Suprapubic skin (tissue), 4 donors: ENCODE results near the gene ULK4. TPM values are rescaled to one million over a fixed set of nuclear protein-coding genes. Genes with fewer than 3 reads are reported as not detected.
A peak's percentile ranks its signal among the peaks of the same experiment; 100 is the strongest.

Experiments used
- DNase-seq, 2 donors: peaks; one replicate each; pipeline ENCODE4 v3.0.0-alpha.2; 2019; ENCODE audit warnings: low spot score in 2 of 2
- H3K27ac ChIP-seq: fragments of 200-600 bp; sonication (generic); one replicate; pipeline ENCODE4 v1.5.1; 2019
- H3K27me3 ChIP-seq: fragments of 200-600 bp; sonication (generic); one replicate; pipeline ENCODE4 v1.5.1; 2019
- H3K36me3 ChIP-seq: fragments of 200-600 bp; sonication (generic); one replicate; pipeline ENCODE4 v1.5.1; 2019
- H3K4me1 ChIP-seq: fragments of 200-600 bp; sonication (generic); one replicate; pipeline ENCODE4 v1.5.1; 2019
- H3K4me3 ChIP-seq: fragments of 200-600 bp; sonication (generic); one replicate; pipeline ENCODE4 v1.5.1; 2019; ENCODE audit warnings: mild to moderate bottlenecking
- H3K9me3 ChIP-seq: fragments of 200-600 bp; sonication (generic); one replicate; pipeline ENCODE4 v1.5.1; 2019
- CTCF ChIP-seq, 2 donors: fragments of 200-600 bp in 1 of 2; fragments of 450-650 bp in 1 of 2; sonication (generic) in 1 of 2; IDR thresholded peaks; one replicate each; pipeline ENCODE4 v1.5.1; 2016 to 2019; ENCODE audit warnings: antibody characterized with exemption in 2 of 2, mild to moderate bottlenecking in 1 of 2, moderate library complexity in 1 of 2
- EP300 ChIP-seq: sonication (generic); formaldehyde crosslinking; IDR thresholded peaks from one replicate; pipeline ENCODE4 v1.6.1; 2017; ENCODE audit warnings: antibody characterized with exemption
- POLR2A ChIP-seq, 2 donors: fragments of 450-650 bp; IDR thresholded peaks; one replicate each; pipeline ENCODE4 v1.6.1; 2017; ENCODE audit warnings: antibody characterized with exemption in 2 of 2, mild to moderate bottlenecking in 2 of 2, moderate library complexity in 2 of 2
- POLR2AphosphoS5 ChIP-seq, 3 donors: sonication (generic); formaldehyde crosslinking; IDR thresholded peaks; one replicate each; pipeline ENCODE4 v1.6.1; 2017; ENCODE audit warnings: antibody characterized with exemption in 3 of 3
- WGBS: methylation state at CpG from one replicate; pipeline ENCODE4 v1.1.5; 2018; 5-methylcytosine and 5-hydroxymethylcytosine counted together
- total RNA-seq, 4 donors: library from RNA; depleted of rRNA; stranded (reverse); fragments of >200 nt; gene quantifications; one replicate each; pipeline ENCODE4 v1.1.0, GENCODE V29; 2016

ULK4 gene
- total RNA-seq: 10 to 100 TPM; 11.7 to 21.7 (median 16.6) TPM

GRCh38 chr3:41961751-41962679, at the start of gene ULK4:
Gene ULK4 (minus strand): TSS chr3:41962103. CDS start chr3:41954759, 7,344 bp downstream.
- Histone ChIP-seq H3K36me3 (no peaks in the 10 kb centered on the region), H3K9me3 (no peaks in the 10 kb centered on the region), H3K27ac (peak within 1 kb of the TSS; percentile 86), H3K4me3 (peak within 1 kb of the TSS; percentile 98), H3K27me3 (no peaks in the 10 kb centered on the region), H3K4me1 (peaks cover 13% of the 10 kb centered on the region)
- peak; percentile 97 to 98 for DNase-seq
- TF ChIP-seq CTCF (IDR thresholded peaks at IDR 0.05) (no peak), POLR2A (IDR thresholded peaks at IDR 0.05) (peak in 1 of 2 donors; percentile 42), POLR2AphosphoS5 (IDR thresholded peaks at IDR 0.05) (peak in 2 of 3 donors; percentile 94 to 96), EP300 (no peak)
- WGBS: 2% methylated on average over 35 of the region's 58 CpGs

GRCh38 chr3:42010530-42010929, 48.6 kb upstream of the ULK4 start:
- WGBS: 65% methylated on average over 2 of the region's 2 CpGs
- H3K9me3 ChIP-seq: no peaks in the 10 kb centered on the region
- TF ChIP-seq EP300 (no peak), POLR2AphosphoS5 (IDR thresholded peaks at IDR 0.05) (no peak), POLR2A (IDR thresholded peaks at IDR 0.05) (no peak), CTCF (IDR thresholded peaks at IDR 0.05) (no peak)
- peaks cover 23% of the 10 kb centered on the region for H3K4me1 ChIP-seq
- H3K27me3 ChIP-seq: no peaks in the 10 kb centered on the region
- H3K36me3 ChIP-seq: no peaks in the 10 kb centered on the region
- no peak overlapping the region for H3K4me3 ChIP-seq
- no peak overlapping the region for H3K27ac ChIP-seq
- DNase-seq: no peak

GRCh38 chr3:42009456-42009855, 47.6 kb upstream of the ULK4 start:
- no peak for TF ChIP-seq CTCF (IDR thresholded peaks at IDR 0.05)
- no peak for TF ChIP-seq POLR2A (IDR thresholded peaks at IDR 0.05)
- no peak for TF ChIP-seq EP300
- TF ChIP-seq POLR2AphosphoS5 (IDR thresholded peaks at IDR 0.05): no peak
- H3K9me3 ChIP-seq: no peaks in the 10 kb centered on the region
- no peak overlapping the region for H3K4me3 ChIP-seq
- H3K36me3 ChIP-seq: no peaks in the 10 kb centered on the region
- H3K4me1 ChIP-seq: peaks cover 12% of the 10 kb centered on the region
- no peaks in the 10 kb centered on the region for H3K27me3 ChIP-seq
- H3K27ac ChIP-seq: no peak overlapping the region
- DNase-seq: no peak
- WGBS: 89% methylated on average over 4 of the region's 4 CpGs

- 93% methylated on average over 3 of the region's 3 CpGs for WGBS
- H3K9me3 ChIP-seq: no peaks in the 10 kb centered on the region
These were observed 45.9 kb upstream of the ULK4 start for GRCh38 chr3:42007785-42008184.

More at GRCh38 chr3:42007785-42008184, 45.9 kb upstream of the ULK4 start:
- DNase-seq: no peak
- Histone ChIP-seq H3K4me1 (peaks cover 4% of the 10 kb centered on the region), H3K36me3 (no peaks in the 10 kb centered on the region), H3K27me3 (no peaks in the 10 kb centered on the region), H3K4me3 (no peak overlapping the region), H3K27ac (no peak overlapping the region)
- TF ChIP-seq CTCF (IDR thresholded peaks at IDR 0.05): no peak
- no peak for TF ChIP-seq POLR2AphosphoS5 (IDR thresholded peaks at IDR 0.05)
- no peak for TF ChIP-seq POLR2A (IDR thresholded peaks at IDR 0.05)
- TF ChIP-seq EP300: no peak
